Amygdala (tissue), 56 donors: Measurements from ENCODE around the gene FPGT.
"Not testable (repeated sequence)": the region's sequence is repeated elsewhere in the genome, so short reads cannot be mapped to it uniquely, and the experiment has no call there.

ENCODE experiments used
- DNase-seq, 56 donors: peaks; one replicate each; lab custom pipeline; 2025; lab: John Stamatoyannopoulos, UW

Gene FPGT

DNA sequence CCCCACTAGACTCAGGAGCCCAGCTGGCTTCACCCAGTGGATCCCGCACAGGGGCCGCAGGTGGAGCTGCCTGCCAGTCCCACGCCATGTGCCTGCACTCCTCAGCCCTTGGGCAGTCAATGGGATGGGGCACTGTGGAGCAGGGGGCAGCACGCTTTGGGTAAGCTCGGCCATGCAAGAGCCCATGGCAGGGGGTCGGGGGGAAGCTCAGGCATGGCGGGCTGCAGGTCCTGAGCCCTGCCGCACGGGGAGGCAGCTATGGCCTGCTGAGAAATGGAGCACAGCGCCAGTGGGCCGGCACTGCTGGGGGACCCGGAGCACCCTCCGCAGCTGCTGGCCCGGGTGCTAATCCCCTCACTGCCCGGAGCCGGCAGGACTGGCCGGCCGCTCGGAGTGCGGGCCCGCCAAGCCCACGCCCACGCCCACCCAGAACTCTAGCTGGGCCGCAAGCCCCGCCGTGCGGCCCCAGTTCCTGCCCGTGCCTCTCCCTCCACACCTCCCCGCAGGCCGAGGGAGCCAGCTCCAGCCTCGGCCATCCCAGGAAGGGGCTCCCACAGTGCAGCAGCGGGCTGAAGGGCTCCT lies 55.3 kb downstream of the FPGT start:
- DNase-seq: not testable (repeated sequence)
